K562 (cell line): ENCODE measurements around the gene CNGA3. TPM values are rescaled to one million over a fixed set of nuclear protein-coding genes. Genes with fewer than 3 reads are reported as not detected.

Source experiments
- ATAC-seq: fragments of 200-7000 bp; cut with Tn5 transposase; 3 replicates; pipeline ENCODE4 v1.9.1; 2020; ENCODE audit warnings: moderate library complexity
- BruUV-seq: library from RNA; stranded (reverse); fragments of 400-500 nt; replicated peaks from 2 replicates; lab custom pipeline; 2021; lab: Mats Ljungman, UMichigan
- CTCF ChIA-PET: fragments of 300-600 bp; formaldehyde crosslinking; extraction: SDS; loops from one replicate; lab custom pipeline; 2021; ENCODE audit warnings: low intra/inter-chr PET ratio; lab: Yijun Ruan, JAX
- POLR2A ChIA-PET: fragments of 300-600, 350-650 bp; sonication (Branson Sonifier 250); formaldehyde crosslinking; extraction: SDS; loops from one replicate; lab custom pipeline; 2021; ENCODE audit warnings: antibody characterized with exemption, inconsistent platforms; lab: Yijun Ruan, JAX
- DNase-seq, 4 experiments: peaks; one replicate each; pipeline versions ENCODE4 v3.0.0 to v3.0.0-alpha.2; 2011 to 2018; ENCODE audit warnings: low spot score in 3 of 4, mixed read lengths in 3 of 4; ENCODE audit errors: extremely low read depth in 1 of 4
- FAIRE-seq: peaks from 2 replicates; lab custom pipeline; 2011; peaks lifted over from hg19 to GRCh38; lab: Jason Lieb, UNC
- H2AFZ ChIP-seq: 2 replicates; pipeline ENCODE4 v1.6.0; 2011; ENCODE audit warnings: low read depth, low read length, control low read depth, inconsistent platforms
- H3K27ac ChIP-seq: fragments of 200-600 bp; 3 replicates; pipeline ENCODE4 v1.8.0; 2011; ENCODE audit warnings: low read depth, mild to moderate bottlenecking, control low read depth, inconsistent platforms, low read length, moderate library complexity, mixed read lengths; ENCODE audit errors: extremely low read depth
- H3K27me3 ChIP-seq, 2 experiments: fragments of 300-600 bp in 1 of 2; 2 replicates in 1 of 2; 3 replicates in 1 of 2; pipeline versions ENCODE4 v1.6.0 to v1.8.0; 2011; ENCODE audit warnings: inconsistent platforms in 2 of 2, low read length in 2 of 2, mild to moderate bottlenecking in 1 of 2, mixed read lengths in 1 of 2, moderate library complexity in 1 of 2; ENCODE audit not compliant: control insufficient read depth in 2 of 2, insufficient read depth in 2 of 2
- H3K36me3 ChIP-seq: fragments of 300-600 bp; 3 replicates; pipeline ENCODE4 v1.8.0; 2011; ENCODE audit warnings: mild to moderate bottlenecking, low read length, inconsistent platforms; ENCODE audit not compliant: control insufficient read depth, insufficient read depth
- H3K4me1 ChIP-seq, 2 experiments: fragments of 200-600 bp in 1 of 2; replicated peaks in 1 of 2; 2 replicates in 1 of 2; 3 replicates in 1 of 2; pipeline versions ENCODE4 v1.5.1 to v1.8.0; 2011; ENCODE audit warnings: inconsistent platforms in 2 of 2, low read length in 2 of 2, mild to moderate bottlenecking in 1 of 2, mixed read lengths in 1 of 2, moderate library complexity in 1 of 2; ENCODE audit not compliant: control insufficient read depth in 2 of 2, insufficient read depth in 2 of 2
- H3K4me2 ChIP-seq: 2 replicates; pipeline ENCODE4 v1.6.1; 2011; ENCODE audit warnings: low read length, control low read depth, inconsistent platforms, mixed read lengths; ENCODE audit not compliant: insufficient read depth
- H3K4me3 ChIP-seq: fragments of 200-600 bp; sonication (generic), shearing (Covaris generic); 2 replicates; pipeline ENCODE4 v1.5.1; 2016; ENCODE audit warnings: control low read depth, inconsistent platforms
- H3K79me2 ChIP-seq: fragments of 200-600 bp; 3 replicates; pipeline ENCODE4 v1.8.0; 2011; ENCODE audit warnings: low read length, inconsistent platforms; ENCODE audit not compliant: control insufficient read depth, insufficient read depth
- H3K9ac ChIP-seq, 2 experiments: 2 replicates each; pipeline versions ENCODE4 v1.6.0 to v1.6.1; 2011; ENCODE audit warnings: low read depth in 2 of 2, low read length in 2 of 2, control low read depth in 1 of 2, inconsistent platforms in 1 of 2, mild to moderate bottlenecking in 1 of 2, mixed read lengths in 1 of 2; ENCODE audit not compliant: insufficient read depth in 1 of 2
- H3K9me1 ChIP-seq: one replicate; pipeline ENCODE4 v1.6.0; 2011; ENCODE audit warnings: inconsistent platforms, mild to moderate bottlenecking, low read length, moderate library complexity; ENCODE audit not compliant: control insufficient read depth, insufficient read depth
- H3K9me3 ChIP-seq: replicated peaks from 2 replicates; pipeline ENCODE4 v1.5.1; 2011; ENCODE audit warnings: low read depth, low read length, inconsistent platforms; ENCODE audit not compliant: control insufficient read depth, insufficient read depth
- H4K20me1 ChIP-seq: replicated peaks from 2 replicates; pipeline ENCODE4 v1.6.1; 2011; ENCODE audit warnings: low read length, inconsistent platforms, mixed read lengths; ENCODE audit not compliant: control insufficient read depth, insufficient read depth
- DACH1 ChIP-seq: fragments of 450-650 bp; IDR thresholded peaks from 2 replicates; pipeline ENCODE4 v1.6.1; 2018; ENCODE audit not compliant: partially characterized antibody
- GABPA ChIP-seq: fragments of 200-800 bp; sonication (Bioruptor generic); conservative IDR thresholded peaks from 2 replicates; pipeline ENCODE4 v1.6.1; 2016; ENCODE audit warnings: low read depth, missing genetic modification characterization, missing compliant biosample characterization
- NFXL1 ChIP-seq: fragments of 450-650 bp; formaldehyde crosslinking; IDR thresholded peaks from 2 replicates; pipeline ENCODE4 v1.4.0; 2021; ENCODE audit warnings: mild to moderate bottlenecking
- PHB2 ChIP-seq: fragments of 450-650 bp; IDR thresholded peaks from 2 replicates; pipeline ENCODE4 v1.6.1; 2017; ENCODE audit warnings: low read depth
- STAT5A ChIP-seq: IDR thresholded peaks from 2 replicates; pipeline ENCODE4 v1.6.1; 2012; ENCODE audit warnings: low read length, inconsistent platforms, borderline replicate concordance
- ZSCAN29 ChIP-seq: fragments of 450-650 bp; IDR thresholded peaks from 2 replicates; pipeline ENCODE4 v1.6.1; 2017
- WGBS: fragments of 100-300 bp; shearing (Covaris generic); methylation state at CpG from one replicate; pipeline ENCODE4 v1.1.6; 2016; ENCODE audit warnings: low coverage, mixed read lengths; ENCODE audit not compliant: insufficient coverage; ENCODE audit errors: missing lambda C conversion rate; 5-methylcytosine and 5-hydroxymethylcytosine counted together
- in situ Hi-C: fragments of 300-500 bp; cut with MboI; formaldehyde crosslinking; loops from 4 replicates; pipeline ENCODE4 v1.15.0; 2018; ENCODE audit warnings: inconsistent platforms, mixed read lengths
- intact Hi-C: fragments of 100-400 bp; cut with micrococcal nuclease; formaldehyde crosslinking; loops from 2 replicates; pipeline ENCODE4 v1.14.2; 2022
- polyA plus RNA-seq, 8 experiments: library from polyadenylated mRNA; depleted of rRNA in 4 of 8; stranded (reverse) in 5 of 8; unstranded in 3 of 8; fragments of >200 nt; fragmentation: Nextera tagmentation in 2 of 8; fragmentation: Illumina TruSeq in 1 of 8; extraction: Ambion mirVana in 2 of 8; extraction: Trizol in 1 of 8; gene quantifications; 2 replicates each; pipeline versions ENCODE4 v1.2.1 to v1.2.3, GENCODE V29; 2011 to 2014; ENCODE audit warnings: inconsistent platforms in 1 of 8, missing spikeins in 1 of 8
- total RNA-seq, 7 experiments: library from RNA; depleted of rRNA in 6 of 7; stranded (reverse); fragments of >200 nt in 6 of 7; fragmentation: Illumina TruSeq in 2 of 7; extraction: Trizol in 2 of 7; gene quantifications; 2 replicates each; pipeline versions ENCODE4 v1.2.1 to v1.2.3, GENCODE V29; 2011 to 2021; ENCODE audit warnings: low replicate concordance in 1 of 7

The CNGA3 gene
- total and polyA plus RNA-seq, 9 of the 15 experiments (the other 6 are each of a cell fraction or from before 2014, with no cell fraction given): not detected

- intact Hi-C loops (loop anchor here (10.0 kb wide), 1 partner anchor 415 kb away; no protein-coding TSS in a partner anchor), in situ Hi-C loops (loop anchor here (25.0 kb wide), 1 partner anchor 418 kb away; no protein-coding TSS in a partner anchor)
- Histone ChIP-seq H3K27ac (no peak overlapping the region), H3K9me1 (no peaks in the 10 kb centered on the region), H4K20me1 (no peaks in the 10 kb centered on the region), H3K4me1 (no peaks in the 10 kb centered on the region), H3K9me3 (peaks cover 3% of the 10 kb centered on the region; the same call in 1 of the 2 replicates), H3K9ac (no peak overlapping the region), H3K4me2 (no peak overlapping the region), H2AFZ (no peak overlapping the region), H3K27me3 (no peaks in the 10 kb centered on the region), H3K4me3 (no peak overlapping the region), H3K36me3 (no peaks in the 10 kb centered on the region), H3K79me2 (no peaks in the 10 kb centered on the region)
- WGBS: 3% methylated on average over 2 of the region's 2 CpGs
- no peak for DNase-seq
- ATAC-seq: no peak
- no peak for FAIRE-seq
- TF ChIP-seq GABPA (tag): no peak
- TF ChIP-seq DACH1: no peak
- no peak for TF ChIP-seq ZSCAN29
- no peak for TF ChIP-seq PHB2
- no peak for TF ChIP-seq STAT5A
- TF ChIP-seq NFXL1 (CRISPR knock-in tag): no peak
- BruUV-seq: no TSS peak
- ChIA-PET POLR2A (interaction anchor here (0.6 to 0.8 kb wide), 2 partner anchors 12 to 15 kb away, joined by 4 read pairs; no protein-coding TSS in a partner anchor), CTCF (no interaction called here)
These were observed 73.3 kb downstream of the CNGA3 start for GRCh38 chr2:98419544-98419943.
